Ovary (tissue), 3 donors: Measurements from ENCODE around the gene SEC22C.

Source experiments
- CTCF ChIP-seq, 3 donors: fragments of 450-650 bp in 2 of 3; fragments of 200-600 bp in 1 of 3; IDR thresholded peaks; one replicate each; pipeline versions ENCODE4 v1.5.1 to v1.8.0; 2016 to 2022; ENCODE audit warnings: antibody characterized with exemption in 3 of 3, mild to moderate bottlenecking in 1 of 3
- EP300 ChIP-seq: sonication (generic); formaldehyde crosslinking; IDR thresholded peaks from one replicate; pipeline ENCODE4 v1.6.1; 2017; ENCODE audit warnings: antibody characterized with exemption
- POLR2A ChIP-seq: fragments of 450-650 bp; IDR thresholded peaks from one replicate; pipeline ENCODE4 v1.6.1; 2017; ENCODE audit warnings: antibody characterized with exemption, mild to moderate bottlenecking, moderate library complexity
- donor health status: DM: no; HTN: no; CAD: no.

- TF ChIP-seq CTCF (IDR thresholded peaks at IDR 0.05) (no peak), POLR2A (no peak), EP300 (no peak)
Observed at GRCh38 chr3:42516443-42516842, 65.3 kb downstream of the SEC22C start.
